Measurements from ENCODE around the gene HSD11B1.

DNA sequence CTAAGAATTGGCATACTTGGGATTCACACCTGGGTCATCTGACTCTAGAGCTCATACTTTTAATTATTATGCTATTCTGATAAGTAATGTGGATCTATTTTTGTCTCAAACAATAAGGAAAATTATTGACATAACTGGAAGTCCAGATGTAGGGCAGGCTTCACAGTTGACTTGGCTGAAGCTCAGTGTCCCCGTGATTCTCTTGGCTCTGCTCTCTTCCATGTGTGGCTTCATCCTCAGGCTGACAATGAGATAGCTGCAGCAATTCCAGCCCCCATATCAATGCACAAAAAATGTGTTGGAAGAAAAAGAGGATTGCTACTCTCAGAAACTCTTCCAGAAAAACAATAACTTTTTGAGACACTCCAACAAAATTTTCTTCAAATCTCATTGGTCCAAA, 23.8 kb downstream of the HSD11B1 start:
- TF ChIP-seq, protein P1, sequence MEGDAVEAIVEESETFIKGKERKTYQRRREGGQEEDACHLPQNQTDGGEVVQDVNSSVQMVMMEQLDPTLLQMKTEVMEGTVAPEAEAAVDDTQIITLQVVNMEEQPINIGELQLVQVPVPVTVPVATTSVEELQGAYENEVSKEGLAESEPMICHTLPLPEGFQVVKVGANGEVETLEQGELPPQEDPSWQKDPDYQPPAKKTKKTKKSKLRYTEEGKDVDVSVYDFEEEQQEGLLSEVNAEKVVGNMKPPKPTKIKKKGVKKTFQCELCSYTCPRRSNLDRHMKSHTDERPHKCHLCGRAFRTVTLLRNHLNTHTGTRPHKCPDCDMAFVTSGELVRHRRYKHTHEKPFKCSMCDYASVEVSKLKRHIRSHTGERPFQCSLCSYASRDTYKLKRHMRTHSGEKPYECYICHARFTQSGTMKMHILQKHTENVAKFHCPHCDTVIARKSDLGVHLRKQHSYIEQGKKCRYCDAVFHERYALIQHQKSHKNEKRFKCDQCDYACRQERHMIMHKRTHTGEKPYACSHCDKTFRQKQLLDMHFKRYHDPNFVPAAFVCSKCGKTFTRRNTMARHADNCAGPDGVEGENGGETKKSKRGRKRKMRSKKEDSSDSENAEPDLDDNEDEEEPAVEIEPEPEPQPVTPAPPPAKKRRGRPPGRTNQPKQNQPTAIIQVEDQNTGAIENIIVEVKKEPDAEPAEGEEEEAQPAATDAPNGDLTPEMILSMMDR (IDR thresholded peaks at IDR 0.05; ENCODE audit: insufficient read depth, low read length, poor library complexity, severe bottlenecking): no peak
- TF ChIP-seq EZH2phosphoT487 (conservative IDR thresholded peaks at IDR 0.05; ENCODE audit: low read length): no peak

Data from SU-DHL-6 (cell line).